ENCODE data around the gene RAB23. TPM values are rescaled to one million over a fixed set of nuclear protein-coding genes. Genes with fewer than 3 reads are reported as not detected.
A peak's percentile ranks its signal among the peaks of the same experiment; 100 is the strongest.

The RAB23 gene
- total and polyA plus RNA-seq, 2 experiments from 2014 or later, result 20.2 to 37.2 TPM

DNA sequence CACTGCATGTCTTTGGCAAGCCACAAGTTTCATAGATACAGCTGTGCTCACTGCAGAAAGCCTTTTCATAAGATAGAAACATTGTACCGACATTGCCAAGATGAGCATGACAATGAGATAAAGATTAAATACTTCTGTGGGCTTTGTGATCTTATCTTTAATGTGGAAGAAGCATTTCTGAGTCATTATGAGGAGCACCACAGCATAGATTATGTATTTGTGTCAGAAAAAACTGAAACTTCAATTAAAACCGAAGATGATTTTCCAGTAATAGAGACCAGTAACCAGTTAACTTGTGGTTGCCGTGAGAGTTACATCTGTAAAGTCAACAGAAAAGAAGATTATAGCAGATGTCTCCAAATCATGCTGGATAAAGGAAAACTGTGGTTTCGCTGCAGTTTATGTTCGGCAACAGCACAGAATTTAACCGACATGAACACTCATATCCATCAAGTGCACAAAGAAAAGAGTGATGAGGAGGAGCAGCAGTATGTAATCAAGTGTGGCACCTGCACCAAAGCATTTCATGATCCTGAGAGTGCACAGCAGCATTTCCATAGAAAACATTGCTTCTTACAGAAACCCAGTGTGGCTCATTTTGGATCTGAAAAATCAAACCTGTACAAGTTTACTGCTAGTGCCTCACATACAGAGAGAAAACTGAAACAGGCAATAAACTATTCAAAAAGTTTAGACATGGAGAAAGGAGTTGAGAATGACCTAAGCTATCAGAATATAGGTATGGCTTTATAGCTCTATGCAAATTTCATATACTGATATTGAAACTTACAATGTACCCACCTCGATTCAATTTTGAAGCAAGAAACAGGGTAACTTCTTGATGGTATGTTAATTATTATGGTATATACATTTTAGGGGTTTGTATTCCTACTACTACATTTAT is 73.9 kb downstream of the RAB23 start:
- no peak overlapping the region for H2AFZ ChIP-seq
- H3K27ac ChIP-seq, result no peak overlapping the region
- no peaks in the 10 kb centered on the region for H3K9me3 ChIP-seq (ENCODE audit: low read depth)
- peaks cover 15% of the 10 kb centered on the region for H3K79me2 ChIP-seq
- 89% methylated on average over 7 of the region's 7 CpGs for WGBS (ENCODE audit: low lambda C conversion rate, missing lambda C conversion rate)
- TF ChIP-seq, protein P1, sequence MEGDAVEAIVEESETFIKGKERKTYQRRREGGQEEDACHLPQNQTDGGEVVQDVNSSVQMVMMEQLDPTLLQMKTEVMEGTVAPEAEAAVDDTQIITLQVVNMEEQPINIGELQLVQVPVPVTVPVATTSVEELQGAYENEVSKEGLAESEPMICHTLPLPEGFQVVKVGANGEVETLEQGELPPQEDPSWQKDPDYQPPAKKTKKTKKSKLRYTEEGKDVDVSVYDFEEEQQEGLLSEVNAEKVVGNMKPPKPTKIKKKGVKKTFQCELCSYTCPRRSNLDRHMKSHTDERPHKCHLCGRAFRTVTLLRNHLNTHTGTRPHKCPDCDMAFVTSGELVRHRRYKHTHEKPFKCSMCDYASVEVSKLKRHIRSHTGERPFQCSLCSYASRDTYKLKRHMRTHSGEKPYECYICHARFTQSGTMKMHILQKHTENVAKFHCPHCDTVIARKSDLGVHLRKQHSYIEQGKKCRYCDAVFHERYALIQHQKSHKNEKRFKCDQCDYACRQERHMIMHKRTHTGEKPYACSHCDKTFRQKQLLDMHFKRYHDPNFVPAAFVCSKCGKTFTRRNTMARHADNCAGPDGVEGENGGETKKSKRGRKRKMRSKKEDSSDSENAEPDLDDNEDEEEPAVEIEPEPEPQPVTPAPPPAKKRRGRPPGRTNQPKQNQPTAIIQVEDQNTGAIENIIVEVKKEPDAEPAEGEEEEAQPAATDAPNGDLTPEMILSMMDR (IDR thresholded peaks at IDR 0.05; ENCODE audit: poor library complexity), result no peak
- TF ChIP-seq EZH2 (IDR thresholded peaks at IDR 0.05; ENCODE audit: borderline replicate concordance), result no peak
- no peak for TF ChIP-seq EZH2phosphoT487 (IDR thresholded peaks at IDR 0.05; ENCODE audit: low read depth, severe bottlenecking, unreplicated experiment)
- H3K4me3 ChIP-seq, result no peak overlapping the region
- no peak for DNase-seq (ENCODE audit: low spot score)
- H3K4me2 ChIP-seq, result no peak overlapping the region
- no peaks in the 10 kb centered on the region for H4K20me1 ChIP-seq (ENCODE audit: insufficient read depth, poor library complexity, severe bottlenecking)
- no peaks in the 10 kb centered on the region for H3K27me3 ChIP-seq
- H3K4me1 ChIP-seq (ENCODE audit: insufficient read depth), result no peaks in the 10 kb centered on the region
- H3K9me2 ChIP-seq (replicated peaks; ENCODE audit: insufficient read depth), result no peaks in the 10 kb centered on the region
- no peaks in the 10 kb centered on the region for H3K36me3 ChIP-seq (replicated peaks; ENCODE audit: insufficient read depth, low read depth)

DNA sequence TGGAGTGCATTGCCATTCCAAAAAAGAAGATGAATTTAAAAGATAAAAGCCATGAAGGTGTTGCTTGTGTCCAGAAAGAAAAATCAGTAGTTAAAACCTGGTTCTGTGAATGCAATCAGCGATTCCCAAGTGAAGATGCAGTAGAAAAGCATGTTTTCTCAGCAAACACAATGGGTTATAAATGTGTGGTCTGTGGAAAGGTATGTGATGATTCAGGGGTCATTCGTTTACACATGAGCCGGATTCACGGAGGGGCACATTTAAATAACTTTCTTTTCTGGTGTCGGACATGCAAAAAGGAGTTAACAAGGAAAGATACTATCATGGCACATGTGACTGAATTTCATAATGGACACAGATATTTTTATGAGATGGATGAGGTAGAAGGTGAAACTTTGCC is 74.7 kb downstream of the RAB23 start:
- Histone ChIP-seq H3K27me3 (no peaks in the 10 kb centered on the region), H3K79me2 (peaks cover 15% of the 10 kb centered on the region), H3K9me3 (ENCODE audit: low read depth) (no peaks in the 10 kb centered on the region), H3K4me2 (peak overlapping the region; percentile 35), H3K36me3 (replicated peaks; ENCODE audit: insufficient read depth, low read depth) (no peaks in the 10 kb centered on the region), H3K4me3 (no peak overlapping the region), H3K4me1 (ENCODE audit: insufficient read depth) (no peaks in the 10 kb centered on the region), H4K20me1 (ENCODE audit: insufficient read depth, poor library complexity, severe bottlenecking) (no peaks in the 10 kb centered on the region), H3K27ac (no peak overlapping the region), H2AFZ (no peak overlapping the region), H3K9me2 (replicated peaks; ENCODE audit: insufficient read depth) (no peaks in the 10 kb centered on the region)
- WGBS (ENCODE audit: low lambda C conversion rate, missing lambda C conversion rate), result 77% methylated on average over 5 of the region's 5 CpGs
- TF ChIP-seq, protein P1 (IDR thresholded peaks at IDR 0.05; ENCODE audit: poor library complexity), result no peak
- TF ChIP-seq EZH2 (IDR thresholded peaks at IDR 0.05; ENCODE audit: borderline replicate concordance) (no peak), EZH2phosphoT487 (IDR thresholded peaks at IDR 0.05; ENCODE audit: low read depth, severe bottlenecking, unreplicated experiment) (no peak)
- peak; percentile 4 for DNase-seq (ENCODE audit: low spot score)

DNA sequence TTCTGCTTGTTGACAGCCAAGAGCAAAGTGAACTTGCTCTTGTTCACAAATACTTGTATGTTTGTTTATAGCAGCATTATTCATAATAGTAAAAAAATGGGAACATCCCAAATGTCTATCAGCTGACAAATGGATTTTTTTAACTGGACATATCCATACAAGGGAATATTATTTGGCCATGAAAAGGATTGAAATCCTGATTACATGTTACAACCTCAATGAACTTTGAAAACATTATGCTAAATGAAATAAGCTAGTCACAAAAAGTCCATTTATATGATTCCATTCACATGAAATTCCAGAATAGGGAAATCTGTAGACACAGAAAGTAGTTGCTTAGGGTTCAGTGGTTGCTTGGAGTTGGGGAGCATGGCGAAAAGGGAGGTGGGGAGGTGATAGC is 78.4 kb downstream of the RAB23 start:
- Histone ChIP-seq H3K4me2 (no peak overlapping the region), H3K9me2 (replicated peaks; ENCODE audit: insufficient read depth) (no peaks in the 10 kb centered on the region), H3K9me3 (ENCODE audit: low read depth) (no peaks in the 10 kb centered on the region), H3K4me1 (ENCODE audit: insufficient read depth) (no peaks in the 10 kb centered on the region), H3K4me3 (no peak overlapping the region), H3K36me3 (replicated peaks; ENCODE audit: insufficient read depth, low read depth) (no peaks in the 10 kb centered on the region), H3K79me2 (peaks cover 7% of the 10 kb centered on the region), H2AFZ (no peak overlapping the region), H3K27me3 (no peaks in the 10 kb centered on the region), H4K20me1 (ENCODE audit: insufficient read depth, poor library complexity, severe bottlenecking) (no peaks in the 10 kb centered on the region), H3K27ac (no peak overlapping the region)
- DNase-seq (ENCODE audit: low spot score), result no peak
- WGBS (ENCODE audit: low lambda C conversion rate, missing lambda C conversion rate), result 100% methylated on average over 1 of the region's 1 CpG
- no peak for TF ChIP-seq EZH2 (IDR thresholded peaks at IDR 0.05; ENCODE audit: borderline replicate concordance)
- no peak for TF ChIP-seq EZH2phosphoT487 (IDR thresholded peaks at IDR 0.05; ENCODE audit: low read depth, severe bottlenecking, unreplicated experiment)
- TF ChIP-seq, protein P1 (IDR thresholded peaks at IDR 0.05; ENCODE audit: poor library complexity), result no peak
